ENCODE data around the gene FLT3. TPM values are rescaled to one million over a fixed set of nuclear protein-coding genes. Genes with fewer than 3 reads are reported as not detected.

Gene FLT3
- total and polyA plus RNA-seq, 2 of the 13 experiments (the other 11 are each of a cell fraction or from before 2014, with no cell fraction given), result not detected

DNA sequence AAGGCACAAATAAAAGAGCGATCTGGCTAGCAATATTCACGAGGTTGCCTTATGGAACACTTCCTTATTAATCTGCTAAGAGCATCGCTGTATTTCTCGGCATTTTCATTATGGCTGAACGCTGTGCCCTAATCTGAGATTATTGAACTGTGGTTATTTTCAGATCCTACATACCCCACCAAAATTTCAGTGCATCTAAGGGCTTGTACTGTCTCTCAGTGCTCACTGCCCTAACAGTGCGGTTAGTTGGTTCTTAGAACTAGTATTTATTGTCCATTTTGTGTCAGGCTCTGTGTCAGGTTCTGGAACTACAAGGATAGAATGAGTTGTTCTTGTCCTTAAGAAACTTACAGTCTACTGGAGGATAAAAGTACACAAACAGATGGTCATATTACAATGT, 51.6 kb downstream of the FLT3 start (continued):
- TF ChIP-seq, protein P1, sequence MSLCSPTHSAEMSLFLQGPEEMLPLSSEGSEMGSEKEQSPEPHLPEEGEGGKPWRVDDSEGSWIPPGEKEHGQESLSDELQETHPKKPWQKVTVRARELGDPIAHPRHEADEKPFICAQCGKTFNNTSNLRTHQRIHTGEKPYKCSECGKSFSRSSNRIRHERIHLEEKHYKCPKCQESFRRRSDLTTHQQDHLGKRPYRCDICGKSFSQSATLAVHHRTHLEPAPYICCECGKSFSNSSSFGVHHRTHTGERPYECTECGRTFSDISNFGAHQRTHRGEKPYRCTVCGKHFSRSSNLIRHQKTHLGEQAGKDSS (CRISPR knock-in tag; IDR thresholded peaks at IDR 0.05; ENCODE audit: borderline replicate concordance, low read depth), result no peak
- no peak for TF ChIP-seq ZNF382 (CRISPR knock-in tag; IDR thresholded peaks at IDR 0.05; ENCODE audit: borderline replicate concordance)

GRCh38 chr13:28047757-28048388, 52.5 kb downstream of the FLT3 start:
- Histone ChIP-seq H3K27me3 (ENCODE audit: control insufficient read depth in 1 of 2, insufficient read depth in 2 of 2, low read length in 2 of 2) (no peaks in the 10 kb centered on the region), H2AFZ (ENCODE audit: low read length) (no peak overlapping the region), H3K9ac (ENCODE audit: insufficient read depth, low read depth, low read length) (no peak overlapping the region), H4K20me1 (ENCODE audit: insufficient read depth, low read length) (no peaks in the 10 kb centered on the region), H3K4me2 (ENCODE audit: low read depth, low read length) (no peak overlapping the region), H3K79me2 (ENCODE audit: insufficient read depth, low read length) (no peaks in the 10 kb centered on the region), H3K4me1 (ENCODE audit: insufficient read depth, low read length) (no peaks in the 10 kb centered on the region), H3K27ac (ENCODE audit: extremely low read length, insufficient read depth, low read length) (no peak overlapping the region), H3K4me3 (replicated peaks in 1 of 3; ENCODE audit: insufficient read depth in 1 of 3, low read depth in 2 of 3, low read length in 3 of 3) (no peak overlapping the region), H3K36me3 (replicated peaks in 1 of 2; ENCODE audit: control insufficient read depth in 1 of 2, insufficient read depth in 2 of 2, low read length in 2 of 2) (no peaks in the 10 kb centered on the region), H3K9me3 (ENCODE audit: low read length) (no peaks in the 10 kb centered on the region)
- ChIA-PET POLR2A (no interaction called here), CTCF (ENCODE audit: low intra/inter-chr PET ratio, low total read pairs) (no interaction called here)
- no TSS peak for BruUV-seq (replicated peaks)
- no peak for DNase-seq (ENCODE audit: low spot score)
- no peak for ATAC-seq
- no peak for FAIRE-seq
- 15% methylated on average over 7 of the region's 7 CpGs for WGBS (ENCODE audit: low lambda C conversion rate)
- in situ Hi-C loops (cut with HindIII; ENCODE audit: extremely low pct_ligation_motif_present, low pct_unique_long_range_greater_than_20kb) (no loop called here), intact Hi-C loops (cut with micrococcal nuclease; ENCODE audit: unreplicated experiment) (no loop called here)
- TF ChIP-seq ZNF670 (CRISPR knock-in tag; IDR thresholded peaks at IDR 0.05; ENCODE audit: borderline replicate concordance), result no peak
- no peak for TF ChIP-seq GRHL1 (CRISPR knock-in tag; conservative IDR thresholded peaks at IDR 0.05)
- no peak for TF ChIP-seq SNAPC4 (CRISPR knock-in tag; IDR thresholded peaks at IDR 0.05)
- TF ChIP-seq, protein P2, sequence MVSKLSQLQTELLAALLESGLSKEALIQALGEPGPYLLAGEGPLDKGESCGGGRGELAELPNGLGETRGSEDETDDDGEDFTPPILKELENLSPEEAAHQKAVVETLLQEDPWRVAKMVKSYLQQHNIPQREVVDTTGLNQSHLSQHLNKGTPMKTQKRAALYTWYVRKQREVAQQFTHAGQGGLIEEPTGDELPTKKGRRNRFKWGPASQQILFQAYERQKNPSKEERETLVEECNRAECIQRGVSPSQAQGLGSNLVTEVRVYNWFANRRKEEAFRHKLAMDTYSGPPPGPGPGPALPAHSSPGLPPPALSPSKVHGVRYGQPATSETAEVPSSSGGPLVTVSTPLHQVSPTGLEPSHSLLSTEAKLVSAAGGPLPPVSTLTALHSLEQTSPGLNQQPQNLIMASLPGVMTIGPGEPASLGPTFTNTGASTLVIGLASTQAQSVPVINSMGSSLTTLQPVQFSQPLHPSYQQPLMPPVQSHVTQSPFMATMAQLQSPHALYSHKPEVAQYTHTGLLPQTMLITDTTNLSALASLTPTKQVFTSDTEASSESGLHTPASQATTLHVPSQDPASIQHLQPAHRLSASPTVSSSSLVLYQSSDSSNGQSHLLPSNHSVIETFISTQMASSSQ (IDR thresholded peaks at IDR 0.05; ENCODE audit: low read depth), result no peak
- TF ChIP-seq, protein P2 (CRISPR knock-in tag; IDR thresholded peaks at IDR 0.05; ENCODE audit: borderline replicate concordance), result no peak
